Central memory CD4-positive, alpha-beta T cell (primary cell): ENCODE data around the gene LARP4B.

ENCODE experiments used
- DNase-seq: peaks from one replicate; pipeline ENCODE4 v3.0.0; 2022

Gene LARP4B

DNA sequence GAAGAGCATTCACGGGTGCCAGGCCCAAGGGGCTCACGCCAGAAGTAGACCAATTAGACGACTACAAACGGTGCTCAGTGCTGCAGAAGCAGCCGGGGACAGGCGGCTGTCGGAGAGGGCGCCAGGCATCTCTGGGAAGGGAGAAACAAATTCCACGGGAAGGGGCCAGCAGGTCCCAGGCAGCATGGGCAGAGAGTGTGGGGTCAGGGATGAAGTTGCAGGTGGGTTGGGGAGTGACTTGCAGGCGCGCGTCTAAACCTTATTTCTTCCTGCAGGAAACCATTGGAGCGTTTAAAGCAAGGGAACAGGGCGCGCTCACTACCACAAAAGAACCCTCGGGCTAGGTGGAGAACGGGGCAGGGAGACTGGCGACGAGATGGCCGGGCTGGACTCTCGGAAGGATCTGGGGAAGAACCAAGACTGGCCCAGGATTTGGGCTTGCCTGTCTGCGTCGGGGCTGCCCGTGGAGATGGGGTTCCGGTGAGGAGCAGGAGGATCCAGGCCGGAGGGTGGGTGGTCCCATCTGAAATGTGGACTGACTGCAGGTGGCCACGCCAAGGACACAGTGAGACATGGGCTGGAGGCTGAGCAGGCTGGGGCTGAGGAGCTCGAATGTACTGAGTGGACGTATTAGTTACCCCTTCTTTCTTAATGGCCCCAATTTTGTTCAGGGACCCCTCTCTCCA, 125.7 kb downstream of the LARP4B start:
- DNase-seq, result no peak

DNA sequence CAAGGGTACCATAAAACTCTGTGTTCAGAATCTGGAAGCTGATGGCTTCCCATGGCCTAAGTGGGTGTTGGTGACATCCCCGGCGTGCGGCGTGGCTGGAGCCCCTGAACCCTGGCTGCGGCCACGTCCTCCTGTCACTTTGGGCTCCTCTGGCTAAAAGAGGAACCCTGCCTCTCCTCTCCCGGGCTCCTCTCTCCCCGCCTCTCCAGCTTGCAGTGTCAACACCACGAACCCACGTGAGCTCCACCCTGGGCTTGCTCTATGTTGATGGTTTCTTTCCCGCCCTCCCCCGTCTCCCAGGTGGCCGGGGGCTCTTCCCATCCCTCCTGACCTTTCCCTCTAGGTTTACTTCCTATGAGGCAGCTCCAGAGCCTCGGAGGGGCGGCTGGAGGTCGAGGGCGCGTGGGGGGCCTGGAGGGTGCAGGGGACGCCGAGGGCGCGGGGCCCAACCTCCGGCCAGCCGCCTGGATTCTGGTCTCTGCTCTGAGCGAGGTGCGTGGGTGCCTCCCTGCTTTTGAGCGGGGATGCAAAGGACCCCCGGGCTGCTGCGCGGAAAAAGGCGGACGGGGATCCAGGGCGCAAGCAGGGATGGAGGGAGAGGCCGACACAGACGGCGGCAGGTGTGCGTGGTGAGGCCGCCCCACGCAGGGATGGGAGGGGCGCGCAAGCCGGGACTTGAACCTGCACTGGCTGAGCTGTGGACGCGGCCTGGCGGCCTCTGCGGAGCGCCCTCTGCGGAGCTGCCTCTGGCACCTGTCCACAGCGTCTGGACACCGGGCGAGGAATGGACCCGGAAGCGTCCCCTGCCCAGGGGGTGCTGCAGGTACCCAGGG, 126.5 kb downstream of the LARP4B start:
- no peak for DNase-seq

DNA sequence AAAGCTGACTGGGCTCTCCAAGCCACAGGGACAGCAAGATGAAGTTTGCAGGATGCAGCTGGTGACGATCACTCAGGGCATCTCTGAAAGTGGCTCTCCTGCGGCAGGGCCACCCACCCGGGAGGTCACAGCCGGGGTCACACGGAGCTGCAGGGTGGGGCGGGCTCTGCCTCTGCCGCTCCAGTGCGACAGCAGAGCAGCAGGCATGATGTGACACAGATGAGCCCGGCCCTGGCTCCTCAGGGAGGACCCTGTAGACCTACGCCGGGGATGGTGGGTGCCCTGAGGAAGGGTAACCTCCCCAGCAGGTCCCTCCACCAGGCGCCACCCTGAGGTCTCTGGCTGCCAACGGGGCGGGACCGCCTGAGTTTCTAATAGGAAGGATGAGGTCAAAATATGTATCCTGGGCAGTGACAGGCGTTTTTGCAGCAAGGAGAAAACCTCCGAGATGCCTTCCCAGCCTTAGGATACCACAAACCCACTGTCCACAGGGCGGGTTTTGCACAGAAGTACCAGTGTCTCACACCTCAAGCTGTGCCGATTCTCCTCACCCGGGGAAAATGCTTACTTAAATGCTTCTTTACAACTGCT, 127.2 kb downstream of the LARP4B start:
- no peak for DNase-seq

DNA sequence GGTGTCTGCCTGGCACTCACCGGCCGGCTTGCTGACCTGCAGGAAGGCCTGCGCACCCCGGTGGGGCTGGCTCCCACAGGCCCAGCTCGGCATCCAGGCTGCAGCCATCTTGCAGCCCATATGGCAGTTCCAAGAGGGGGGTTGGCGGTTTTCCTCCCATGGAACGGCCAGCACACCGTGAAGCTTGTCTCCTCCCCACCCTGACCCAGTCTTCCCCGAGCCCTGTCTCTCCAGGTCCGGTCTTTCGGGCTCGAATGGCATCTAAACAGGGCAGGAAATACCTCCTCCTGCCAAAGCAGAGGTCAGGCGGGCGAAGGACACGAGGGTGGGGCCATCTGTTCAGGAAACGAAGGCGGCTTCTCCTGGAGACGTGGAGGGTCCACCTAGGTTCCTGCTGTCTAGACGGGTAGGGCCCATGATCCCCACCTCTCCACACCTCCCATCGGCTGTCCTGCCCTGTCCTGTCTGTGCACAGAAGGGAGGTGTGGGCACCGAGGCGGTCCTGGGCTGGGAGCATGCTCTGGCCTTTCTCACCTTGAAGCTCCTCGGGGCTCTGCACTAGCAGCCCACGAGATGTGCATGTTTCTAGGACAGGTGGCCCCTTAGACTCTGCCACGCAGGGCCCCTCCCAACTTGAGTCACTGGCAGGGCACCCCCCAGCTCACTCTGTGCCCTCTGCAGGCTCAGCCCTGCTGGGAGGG, 128.3 kb downstream of the LARP4B start:
- no peak for DNase-seq

DNA sequence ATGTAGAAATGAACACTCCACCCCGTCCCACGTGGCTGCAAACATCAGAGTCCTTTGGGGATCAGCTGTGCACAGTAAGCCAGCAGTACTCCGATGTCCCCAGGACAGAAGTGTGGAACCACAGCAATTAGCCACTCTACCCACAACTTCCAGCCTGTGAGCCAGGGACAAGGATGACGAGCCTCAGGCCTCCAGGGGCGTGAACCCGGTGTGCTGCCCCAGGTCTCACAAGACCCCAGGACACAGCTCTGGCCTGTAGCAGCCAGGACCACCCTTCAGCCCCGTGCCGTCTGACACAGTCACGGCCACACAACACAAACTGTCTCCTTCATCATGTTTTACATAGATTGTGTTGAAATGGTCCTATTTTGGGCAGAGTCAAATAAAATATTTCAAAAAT, 129.0 kb downstream of the LARP4B start:
- no peak for DNase-seq

DNA sequence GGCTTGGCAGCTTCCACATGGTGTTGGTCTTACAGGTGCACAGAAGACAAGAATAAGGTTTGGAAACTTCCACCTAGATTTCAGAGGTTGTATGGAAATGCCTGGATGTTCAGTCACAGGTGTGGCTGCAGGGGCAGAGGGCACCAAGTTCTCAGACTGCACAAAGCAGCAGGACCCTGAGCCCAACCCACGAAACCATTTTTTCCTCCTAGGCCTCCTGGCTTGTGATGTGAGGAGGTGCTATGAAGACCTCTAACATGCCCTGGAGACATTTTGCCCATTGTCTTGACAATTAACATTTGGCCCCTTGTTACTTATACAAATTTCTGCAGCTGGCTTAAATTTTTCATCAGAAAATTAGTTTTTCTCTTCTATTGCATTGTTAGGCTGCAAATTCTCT, 134.3 kb downstream of the LARP4B start:
- DNase-seq, result no peak

DNA sequence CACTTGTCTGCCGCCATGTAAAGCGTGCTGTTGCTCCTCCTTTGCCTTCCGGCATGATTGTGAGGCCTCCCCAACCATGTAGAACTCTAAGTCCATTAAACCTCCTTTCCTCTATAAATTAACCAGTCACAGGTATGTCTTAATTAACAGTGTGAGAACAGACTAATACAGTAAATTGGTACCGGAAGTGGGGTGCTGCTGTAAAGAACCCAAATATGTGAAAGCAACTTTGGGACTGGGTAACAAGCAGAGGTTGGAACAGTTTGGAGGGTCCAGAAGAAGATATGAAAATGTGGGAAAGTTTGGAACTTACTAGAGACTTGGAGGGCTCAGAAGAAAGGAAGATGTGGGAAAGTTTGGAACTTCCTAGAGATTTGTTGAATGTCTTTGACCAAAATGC, 135.3 kb downstream of the LARP4B start:
- DNase-seq, result no peak

DNA sequence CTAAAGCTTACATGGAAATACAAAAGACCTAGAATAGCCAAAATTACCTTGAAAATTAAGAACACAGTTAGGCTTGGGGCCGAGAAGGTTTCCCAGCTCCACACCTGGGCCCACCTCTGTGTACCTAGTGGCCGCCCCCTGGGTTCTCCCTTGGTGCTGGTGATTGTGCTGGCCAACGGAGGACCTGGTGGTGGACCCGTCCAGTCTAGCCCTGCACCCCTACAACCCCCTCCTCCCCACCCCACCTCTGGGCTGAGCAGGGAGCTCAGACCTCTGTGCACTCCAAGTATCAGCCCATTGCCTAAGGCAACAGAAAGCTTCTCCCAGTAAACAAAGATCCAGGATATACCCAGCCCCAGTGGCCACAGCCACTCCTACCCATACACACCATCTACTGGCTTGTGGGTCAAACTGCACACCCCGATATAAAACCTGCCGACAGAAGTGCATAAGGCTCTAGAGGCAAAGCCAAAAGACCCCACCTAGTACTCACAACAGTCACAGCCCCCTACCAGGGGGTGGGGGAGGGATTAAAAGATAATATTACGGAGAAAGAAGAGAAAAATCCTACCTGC, 137.0 kb downstream of the LARP4B start:
- no peak for DNase-seq

DNA sequence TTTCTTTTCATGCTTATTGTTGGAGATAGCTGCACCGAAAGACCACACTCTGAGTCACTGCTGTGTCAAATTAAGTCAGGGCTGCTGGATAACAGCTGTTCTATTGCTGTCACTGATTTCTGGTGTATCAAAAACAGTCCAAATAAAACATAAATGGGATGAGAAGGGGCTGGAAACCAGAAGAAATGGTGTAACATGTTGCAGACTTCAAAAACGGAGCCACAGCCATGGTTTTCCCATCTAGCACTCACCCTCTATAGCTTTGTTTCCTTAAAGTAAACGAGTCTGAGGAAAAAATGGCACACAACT, 138.8 kb downstream of the LARP4B start:
- DNase-seq, result no peak

DNA sequence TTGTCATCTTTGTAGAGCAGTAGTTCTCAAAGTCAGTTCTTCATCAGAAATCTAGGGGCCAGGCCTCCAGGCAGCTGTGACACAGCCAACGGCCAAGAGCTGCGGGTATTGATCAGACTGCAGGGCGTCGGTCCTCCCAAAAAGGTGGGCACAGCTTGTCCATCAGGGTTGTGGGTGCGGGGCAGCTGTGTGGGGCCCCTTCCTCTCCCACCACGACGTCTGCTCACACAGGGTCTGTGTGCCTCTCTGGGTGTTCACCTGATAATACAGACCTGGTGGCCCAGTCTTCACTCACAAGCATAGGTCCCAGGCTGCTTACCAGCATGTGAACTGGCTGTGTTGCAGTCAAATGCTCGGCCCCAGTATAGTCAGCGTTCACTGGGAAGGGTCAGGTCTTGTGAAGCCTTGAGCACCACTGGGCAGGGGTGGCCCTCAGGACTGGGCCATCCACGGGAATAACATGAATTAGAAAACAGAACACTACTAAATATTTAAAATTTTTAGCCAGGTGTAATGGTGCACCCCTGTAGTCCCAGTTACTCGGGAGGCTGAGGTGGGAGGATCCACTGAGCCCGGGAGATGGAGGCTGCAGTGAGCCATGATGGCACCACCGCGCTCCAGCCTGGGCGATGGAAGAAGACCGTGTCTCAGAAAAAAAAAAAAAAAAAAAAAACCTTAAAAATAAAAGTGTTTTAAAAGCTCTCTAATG, 139.3 kb downstream of the LARP4B start:
- DNase-seq, result no peak

DNA sequence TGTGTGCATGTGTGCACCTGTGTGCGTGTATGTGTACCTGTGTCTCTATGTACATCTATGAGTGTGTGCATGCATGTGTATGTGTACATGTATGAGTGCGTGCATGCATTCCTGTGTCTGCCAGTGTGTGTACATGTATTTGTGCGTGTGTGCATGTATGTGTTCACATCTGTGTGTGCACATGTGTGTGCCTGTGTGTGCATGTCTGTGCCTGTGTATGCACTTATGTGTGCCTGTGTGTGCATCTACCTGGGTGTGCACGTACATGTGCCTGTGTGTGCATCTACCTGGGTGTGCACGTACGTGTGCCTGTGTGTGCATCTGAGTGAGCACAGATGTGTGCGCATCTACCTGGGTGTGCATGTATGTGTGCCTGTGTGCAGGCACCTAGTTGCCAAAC, 139.9 kb downstream of the LARP4B start:
- DNase-seq, result no peak

DNA sequence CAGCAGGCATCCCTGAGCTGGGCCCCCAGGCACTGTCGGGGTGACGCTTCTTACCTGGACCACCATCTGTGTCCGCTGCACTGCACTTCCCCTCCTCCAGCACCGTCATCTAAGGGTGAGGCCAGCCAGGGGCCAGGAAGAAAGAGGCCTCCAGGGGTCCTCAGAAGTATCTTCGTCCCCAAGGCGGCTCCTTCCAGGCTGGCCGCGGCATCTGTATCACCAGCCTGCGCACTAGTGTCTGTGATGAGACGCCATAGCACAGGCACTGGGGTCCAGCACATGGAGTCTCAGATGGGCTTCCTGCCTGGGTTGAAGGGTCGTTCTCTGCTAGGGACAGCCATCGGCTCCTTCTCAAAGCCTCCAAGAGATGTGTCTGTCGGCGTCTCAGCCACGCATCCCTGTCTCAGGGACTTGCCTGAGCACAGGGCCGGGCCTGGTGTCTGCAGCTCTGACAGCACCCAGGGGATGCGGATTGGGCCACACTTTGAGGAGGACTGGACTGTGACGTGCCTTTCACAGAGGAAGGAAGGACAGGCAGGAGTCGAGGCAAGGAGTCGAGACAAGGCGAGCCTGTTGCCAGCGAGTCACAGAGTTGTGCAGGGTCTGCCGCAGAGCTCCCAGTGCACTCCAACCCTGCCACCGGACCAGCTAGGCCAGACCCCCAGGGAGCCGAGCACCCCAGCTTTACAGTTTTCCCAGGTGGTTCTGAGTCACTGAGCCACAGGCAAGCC, 140.5 kb downstream of the LARP4B start:
- no peak for DNase-seq

DNA sequence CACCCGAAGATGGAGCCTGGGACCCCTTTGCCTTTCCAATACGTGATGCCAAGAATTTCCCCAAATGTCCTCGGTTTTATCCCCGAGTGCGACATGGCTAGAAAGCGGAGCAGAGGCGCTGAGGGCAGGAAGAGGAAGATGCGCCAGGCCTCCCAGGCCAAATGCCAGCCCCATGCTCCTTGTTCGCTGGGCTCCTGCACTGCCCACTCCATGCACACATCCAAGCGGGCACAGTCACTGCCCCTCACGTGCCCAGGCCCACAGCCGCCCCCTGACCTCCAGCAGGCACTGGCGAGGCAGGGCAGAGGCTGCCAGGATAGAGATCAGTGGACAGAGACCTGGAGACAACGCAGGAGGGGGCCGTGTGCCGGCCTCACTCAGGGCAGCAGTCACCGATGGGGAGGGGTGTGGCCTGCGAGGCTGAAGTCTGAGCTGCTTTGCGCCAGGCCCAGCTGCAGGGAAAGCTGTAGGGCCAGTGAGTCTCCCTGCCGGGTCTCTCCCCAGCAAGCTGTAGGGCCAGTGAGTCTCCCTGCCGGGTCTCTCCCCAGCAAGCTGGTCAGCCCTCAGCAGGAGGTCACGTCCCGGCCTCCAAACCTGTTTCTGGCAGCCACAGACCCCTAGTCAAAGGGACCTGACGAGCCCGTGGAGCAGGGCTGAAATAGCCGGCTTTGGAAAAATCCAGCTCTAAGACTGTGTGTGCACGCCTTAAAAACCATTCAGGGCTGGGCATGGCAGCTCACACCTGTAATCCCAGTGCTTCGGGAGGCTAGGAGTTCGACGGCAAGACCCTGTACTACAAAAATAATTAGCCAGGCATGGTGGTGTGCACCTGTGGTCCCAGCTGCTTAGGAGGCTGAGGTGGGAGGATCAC, 141.4 kb downstream of the LARP4B start:
- DNase-seq, result no peak

DNA sequence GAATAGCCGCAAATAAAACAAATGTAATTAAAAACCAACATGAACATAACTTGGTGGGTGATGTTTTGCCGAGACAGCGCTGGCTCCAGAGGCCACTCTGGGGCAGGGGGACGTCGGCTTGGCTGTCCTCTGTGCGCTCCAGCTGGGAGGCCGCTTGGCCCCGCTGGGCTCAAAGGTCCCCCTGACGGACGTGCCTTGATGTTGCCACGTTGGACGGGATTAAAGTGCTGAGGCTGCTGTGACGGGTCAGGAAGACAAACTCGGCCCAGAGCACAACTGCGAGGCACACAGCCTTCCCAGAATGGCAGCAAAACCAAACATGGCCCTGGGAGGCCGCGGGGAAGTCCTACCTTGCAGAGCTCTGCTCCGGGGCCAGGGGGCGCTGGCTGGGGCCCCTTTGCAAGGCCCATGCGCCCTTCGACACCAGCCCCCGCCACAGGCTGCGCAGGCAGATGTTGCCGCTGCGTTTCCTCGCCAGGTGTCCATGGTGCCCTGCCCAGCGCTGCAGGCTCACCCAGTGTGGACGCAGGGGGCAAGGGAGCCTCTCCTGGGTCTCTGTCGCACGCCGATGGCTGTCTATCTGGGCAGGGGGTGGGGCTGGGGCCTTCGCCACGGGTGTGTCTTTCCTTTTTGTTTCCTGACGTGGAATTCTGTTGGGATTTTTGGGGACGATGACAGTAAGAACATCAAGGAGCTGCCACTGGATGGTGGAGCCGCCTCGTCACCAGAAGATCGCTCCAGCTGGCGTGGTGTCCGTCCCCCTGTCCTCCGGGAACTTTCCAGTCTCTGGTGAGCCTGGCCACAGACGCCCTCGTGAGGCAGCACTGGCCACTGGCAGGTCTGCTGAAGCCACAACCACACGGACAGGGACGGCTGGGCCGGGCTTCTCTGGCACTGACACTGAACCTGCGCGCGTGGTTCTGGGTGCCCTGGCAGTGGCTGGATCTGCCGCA, 142.4 kb downstream of the LARP4B start:
- DNase-seq, result no peak

DNA sequence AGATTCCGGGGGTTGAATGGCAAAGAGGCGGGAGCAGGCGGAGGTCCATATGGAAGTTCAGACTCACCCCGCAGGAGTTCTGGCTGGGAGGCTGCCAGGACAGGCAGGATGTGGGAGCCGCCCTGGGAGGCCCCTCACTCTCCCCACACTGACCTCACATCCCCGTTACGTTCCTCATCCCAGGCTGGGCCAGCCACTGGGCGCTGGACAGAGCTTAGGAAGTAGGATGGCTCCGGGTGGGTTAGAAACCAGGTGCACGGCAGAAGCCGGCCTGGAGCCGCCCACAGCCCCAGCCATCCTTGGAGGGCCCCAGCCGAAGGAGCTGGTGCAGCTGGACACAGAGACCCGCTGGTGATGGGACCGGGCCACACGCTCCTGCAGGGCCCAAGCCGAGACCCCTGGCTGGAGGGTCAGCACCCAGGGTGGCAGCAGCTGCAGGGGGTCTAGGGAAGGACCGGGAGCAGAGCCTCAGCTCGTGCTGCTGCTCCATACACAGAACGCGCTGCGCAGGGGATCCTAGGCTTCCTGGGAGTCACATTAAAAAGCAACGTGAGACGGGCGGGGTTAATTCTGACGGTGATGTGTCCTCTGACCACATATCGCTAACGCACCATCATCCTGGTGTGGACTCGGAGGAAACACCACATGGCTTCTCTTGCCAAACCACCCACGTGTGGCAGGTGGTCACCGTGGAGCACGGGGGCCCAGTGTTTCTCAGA, 143.4 kb downstream of the LARP4B start:
- DNase-seq, result no peak

DNA sequence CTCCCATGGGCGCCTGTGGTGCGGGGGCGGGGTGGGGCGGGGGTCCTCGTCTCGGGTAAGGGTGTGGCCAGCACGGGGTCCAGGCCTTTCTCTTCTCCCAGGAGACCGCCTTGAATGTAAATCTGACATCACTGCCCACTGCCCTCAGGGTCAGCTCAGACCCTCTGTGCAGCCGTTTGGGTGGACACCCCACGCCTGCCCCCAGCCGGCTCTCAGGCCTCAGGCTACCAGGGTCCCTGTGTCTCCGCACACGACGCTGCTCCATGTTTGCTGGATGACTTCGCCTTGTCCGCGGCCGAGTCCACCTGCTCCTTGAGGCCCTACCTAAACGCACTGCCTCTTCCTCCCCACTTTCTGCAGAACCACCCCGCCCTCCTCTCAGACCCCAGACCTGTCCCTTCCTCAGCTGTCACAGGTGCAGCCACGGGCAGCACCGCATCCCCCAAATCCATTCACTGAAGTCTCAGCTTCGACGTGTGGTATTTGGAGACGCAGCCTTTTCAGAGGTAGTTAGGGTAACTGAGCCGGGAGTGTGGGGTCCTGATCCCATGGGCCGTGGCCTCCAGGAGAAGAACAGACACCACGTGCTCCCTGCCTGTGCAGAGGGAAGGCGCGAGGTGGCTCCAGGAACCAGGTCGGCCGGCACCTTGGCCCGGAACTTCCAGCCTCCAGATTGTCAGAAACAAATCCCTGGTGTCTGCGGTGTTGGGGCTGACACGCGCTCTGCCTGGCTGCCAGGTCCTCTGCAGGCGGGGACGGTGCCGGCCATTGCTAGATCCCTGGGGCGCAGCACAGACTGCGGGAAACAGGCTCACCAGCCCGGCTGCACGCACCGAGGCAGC, 144.7 kb downstream of the LARP4B start:
- DNase-seq, result no peak

DNA sequence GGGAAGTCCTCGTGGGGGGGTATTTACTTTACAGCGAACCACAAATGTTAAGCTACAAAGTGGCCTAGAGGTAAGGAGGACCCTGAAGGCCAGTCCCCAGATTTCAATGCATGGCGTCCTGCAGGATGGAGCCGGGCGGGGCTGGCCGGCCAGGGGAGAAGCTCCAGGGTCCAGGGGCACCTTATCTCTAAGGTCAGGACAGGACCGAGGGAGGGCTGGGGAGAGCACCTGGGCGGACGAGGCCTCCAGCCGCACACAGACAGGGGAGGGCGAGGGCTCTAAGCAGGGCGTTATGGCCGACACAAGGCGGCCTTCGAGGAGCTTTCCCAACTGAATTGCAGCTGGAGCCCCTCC, 145.7 kb downstream of the LARP4B start:
- no peak for DNase-seq
